ENCODE results near the gene MMP7.

GRCh38 chr11:102495161-102496042 lies 35.1 kb downstream of the MMP7 start:
- no peak for TF ChIP-seq MAX (IDR thresholded peaks at IDR 0.05)
- no peak for TF ChIP-seq YY1 (IDR thresholded peaks at IDR 0.05; ENCODE audit: low read depth)
- TF ChIP-seq NFIC (IDR thresholded peaks at IDR 0.05): no peak
- TF ChIP-seq ZBTB7A (IDR thresholded peaks at IDR 0.05; ENCODE audit: low read depth): no peak
- no peak for TF ChIP-seq TAF1 (IDR thresholded peaks at IDR 0.05; ENCODE audit: low read depth)
- TF ChIP-seq EP300 (IDR thresholded peaks at IDR 0.05; ENCODE audit: borderline replicate concordance): no peak
- peak; percentile 33; the same call in 1 of the 2 replicates for TF ChIP-seq CEBPB (IDR thresholded peaks at IDR 0.05)
- TF ChIP-seq FOXM1 (IDR thresholded peaks at IDR 0.05; ENCODE audit: borderline replicate concordance, low read depth): no peak
- no peak for TF ChIP-seq REST (IDR thresholded peaks at IDR 0.05; ENCODE audit: low read depth)
- peak; percentile 84 for TF ChIP-seq RAD21 (IDR thresholded peaks at IDR 0.05; ENCODE audit: low read depth)
- TF ChIP-seq EGR1 (IDR thresholded peaks at IDR 0.05): no peak

Data from Ishikawa (cell line).